ENCODE data around the gene SH3BP4. TPM values are rescaled to one million over a fixed set of nuclear protein-coding genes. Genes with fewer than 3 reads are reported as not detected.

SH3BP4 gene
- total RNA-seq, 2 experiments from 2014 or later: 0.06 TPM; not detected in 1

DNA sequence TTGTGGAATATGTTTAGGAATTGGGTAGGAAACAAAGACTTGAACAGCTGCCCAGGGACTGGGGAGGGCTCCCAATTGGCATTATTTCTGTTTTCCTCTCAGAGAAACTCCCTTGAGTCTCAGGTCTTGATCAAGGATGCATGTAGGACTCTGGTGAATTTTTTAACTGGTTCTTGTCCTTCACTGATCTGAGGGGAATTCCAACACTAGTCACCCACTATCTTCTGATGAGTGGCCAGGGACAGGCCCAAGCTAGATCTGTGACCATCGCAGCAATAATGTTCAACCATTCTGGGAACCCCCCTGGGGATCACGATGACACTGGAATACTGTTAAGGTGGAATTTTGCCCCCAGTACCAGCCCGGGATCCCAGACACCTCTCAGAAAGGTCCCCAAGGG, 132.0 kb downstream of the SH3BP4 start:
- DNase-seq (ENCODE audit: low spot score): no peak
- no TSS peak for BruUV-seq (replicated peaks)
- Histone ChIP-seq H3K36me3 (ENCODE audit: insufficient read depth, low read length) (no peaks in the 10 kb centered on the region), H3K4me3 (ENCODE audit: low read depth, low read length, poor library complexity, severe bottlenecking) (no peak overlapping the region), H3K79me2 (ENCODE audit: insufficient read depth, low read depth, low read length) (no peaks in the 10 kb centered on the region), H2AFZ (ENCODE audit: low read length) (no peak overlapping the region), H3K9me2 (ENCODE audit: insufficient read depth, low read length) (no peaks in the 10 kb centered on the region), H3K27ac (ENCODE audit: low read depth, low read length, poor library complexity, severe bottlenecking) (no peak overlapping the region), H3K4me2 (ENCODE audit: low read length) (no peak overlapping the region), H3K9me3 (ENCODE audit: low read length) (no peaks in the 10 kb centered on the region; the same call in 1 of the 2 replicates), H3K4me1 (ENCODE audit: insufficient read depth, low read length, poor library complexity, severe bottlenecking) (no peaks in the 10 kb centered on the region), H4K20me1 (ENCODE audit: insufficient read depth, low read length) (no peaks in the 10 kb centered on the region)
- POLR2A ChIA-PET: interaction anchor here (1.1 kb wide), 1 partner anchor 11 kb away, joined by 3 read pairs; no protein-coding TSS in a partner anchor
- TF ChIP-seq EZH2phosphoT487 (IDR thresholded peaks at IDR 0.05; ENCODE audit: borderline replicate concordance, low read depth, low read length): no peak
- TF ChIP-seq CTCF (conservative IDR thresholded peaks at IDR 0.05; ENCODE audit: low read length): no peak
- intact Hi-C loops (cut with micrococcal nuclease; ENCODE audit: unreplicated experiment): no loop called here
- CTCF ChIA-PET (ENCODE audit: unreplicated experiment): no interaction called here

- Histone ChIP-seq H3K27ac (ENCODE audit: low read depth, low read length, poor library complexity, severe bottlenecking) (no peak overlapping the region), H3K9me2 (ENCODE audit: insufficient read depth, low read length) (no peaks in the 10 kb centered on the region), H3K4me1 (ENCODE audit: insufficient read depth, low read length, poor library complexity, severe bottlenecking) (no peaks in the 10 kb centered on the region), H2AFZ (ENCODE audit: low read length) (no peak overlapping the region), H3K4me2 (ENCODE audit: low read length) (no peak overlapping the region), H4K20me1 (ENCODE audit: insufficient read depth, low read length) (no peaks in the 10 kb centered on the region), H3K4me3 (ENCODE audit: low read depth, low read length, poor library complexity, severe bottlenecking) (no peak overlapping the region), H3K9me3 (ENCODE audit: low read length) (no peaks in the 10 kb centered on the region; the same call in 1 of the 2 replicates), H3K36me3 (ENCODE audit: insufficient read depth, low read length) (no peaks in the 10 kb centered on the region), H3K79me2 (ENCODE audit: insufficient read depth, low read depth, low read length) (no peaks in the 10 kb centered on the region)
- no TSS peak for BruUV-seq (replicated peaks)
- POLR2A ChIA-PET: no interaction called here
- CTCF ChIA-PET (ENCODE audit: unreplicated experiment): no interaction called here
- intact Hi-C loops (cut with micrococcal nuclease; ENCODE audit: unreplicated experiment): no loop called here
- TF ChIP-seq EZH2phosphoT487 (IDR thresholded peaks at IDR 0.05; ENCODE audit: borderline replicate concordance, low read depth, low read length): no peak
- TF ChIP-seq CTCF (conservative IDR thresholded peaks at IDR 0.05; ENCODE audit: low read length): no peak
- DNase-seq (ENCODE audit: low spot score): no peak
These were observed 132.6 kb downstream of the SH3BP4 start for GRCh38 chr2:235084424-235084823.

DNA sequence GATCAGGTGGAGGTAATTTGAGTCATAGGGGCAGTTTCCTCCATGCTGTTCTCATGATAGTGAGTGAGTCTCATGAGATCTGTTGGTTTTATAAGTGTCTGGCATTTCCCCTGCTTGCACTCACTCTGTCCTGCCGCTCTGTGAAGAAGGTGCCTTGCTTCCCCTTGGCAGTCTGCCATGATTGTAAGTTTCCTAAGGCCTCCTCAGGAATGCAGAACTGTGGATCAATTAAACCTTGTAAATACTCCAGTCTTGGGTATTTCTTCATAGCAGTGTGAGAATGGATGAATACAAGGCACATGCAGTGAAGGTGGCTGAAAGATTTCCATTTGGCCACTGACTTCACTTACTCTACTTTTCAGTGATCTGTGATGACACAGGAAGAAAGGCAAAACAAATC, 133.7 kb downstream of the SH3BP4 start:
- ChIA-PET POLR2A (no interaction called here), CTCF (ENCODE audit: unreplicated experiment) (no interaction called here)
- intact Hi-C loops (cut with micrococcal nuclease; ENCODE audit: unreplicated experiment): no loop called here
- no peaks in the 10 kb centered on the region for H3K79me2 ChIP-seq (ENCODE audit: insufficient read depth, low read depth, low read length)
- TF ChIP-seq CTCF (conservative IDR thresholded peaks at IDR 0.05; ENCODE audit: low read length) (no peak), EZH2phosphoT487 (IDR thresholded peaks at IDR 0.05; ENCODE audit: borderline replicate concordance, low read depth, low read length) (no peak)
- no peak overlapping the region for H2AFZ ChIP-seq (ENCODE audit: low read length)
- H4K20me1 ChIP-seq (ENCODE audit: insufficient read depth, low read length): no peaks in the 10 kb centered on the region
- BruUV-seq (replicated peaks): no TSS peak
- H3K36me3 ChIP-seq (ENCODE audit: insufficient read depth, low read length): no peaks in the 10 kb centered on the region
- H3K9me3 ChIP-seq (ENCODE audit: low read length): no peaks in the 10 kb centered on the region
- DNase-seq (ENCODE audit: low spot score): no peak
- H3K4me1 ChIP-seq (ENCODE audit: insufficient read depth, low read length, poor library complexity, severe bottlenecking): no peaks in the 10 kb centered on the region
- H3K27ac ChIP-seq (ENCODE audit: low read depth, low read length, poor library complexity, severe bottlenecking): no peak overlapping the region
- H3K4me2 ChIP-seq (ENCODE audit: low read length): no peak overlapping the region
- H3K4me3 ChIP-seq (ENCODE audit: low read depth, low read length, poor library complexity, severe bottlenecking): no peak overlapping the region
- no peaks in the 10 kb centered on the region for H3K9me2 ChIP-seq (ENCODE audit: insufficient read depth, low read length)
